AG09319 (cell line): ENCODE results near the gene IFT172.
A peak's percentile ranks its signal among the peaks of the same experiment; 100 is the strongest.

Source experiments
- DNase-seq: peaks from one replicate; pipeline ENCODE4 v3.0.0-alpha.2; 2010; ENCODE audit warnings: low read depth; ENCODE audit errors: extremely low read depth
- CTCF ChIP-seq: IDR thresholded peaks from 2 replicates; pipeline ENCODE4 v1.5.1; 2011; ENCODE audit warnings: low read depth, mild to moderate bottlenecking, inconsistent platforms, low read length, moderate library complexity

The IFT172 gene

GRCh38 chr2:27497288-27497627 lies 7.7 kb upstream of the IFT172 start:
- no peak for DNase-seq
- no peak for TF ChIP-seq CTCF

- TF ChIP-seq CTCF = no peak
- no peak for DNase-seq
These were observed 7.1 kb upstream of the IFT172 start, which contains the start of gene GCKR for GRCh38 chr2:27496357-27497287. Gene GCKR, plus strand, starts transcription at chr2:27496839. Its CDS starts 66 bp downstream, at chr2:27496905.

- TF ChIP-seq CTCF = no peak
- no peak for DNase-seq
These were observed 6.4 kb upstream of the IFT172 start for GRCh38 chr2:27495840-27496356.

GRCh38 chr2:27494944-27495554 lies 5.5 kb upstream of the IFT172 start, which contains the start of gene FNDC4:
Gene FNDC4, minus strand, starts transcription at chr2:27495200. Its CDS starts 521 bp downstream, at chr2:27494679.
- no peak for TF ChIP-seq CTCF
- no peak for DNase-seq

DNA sequence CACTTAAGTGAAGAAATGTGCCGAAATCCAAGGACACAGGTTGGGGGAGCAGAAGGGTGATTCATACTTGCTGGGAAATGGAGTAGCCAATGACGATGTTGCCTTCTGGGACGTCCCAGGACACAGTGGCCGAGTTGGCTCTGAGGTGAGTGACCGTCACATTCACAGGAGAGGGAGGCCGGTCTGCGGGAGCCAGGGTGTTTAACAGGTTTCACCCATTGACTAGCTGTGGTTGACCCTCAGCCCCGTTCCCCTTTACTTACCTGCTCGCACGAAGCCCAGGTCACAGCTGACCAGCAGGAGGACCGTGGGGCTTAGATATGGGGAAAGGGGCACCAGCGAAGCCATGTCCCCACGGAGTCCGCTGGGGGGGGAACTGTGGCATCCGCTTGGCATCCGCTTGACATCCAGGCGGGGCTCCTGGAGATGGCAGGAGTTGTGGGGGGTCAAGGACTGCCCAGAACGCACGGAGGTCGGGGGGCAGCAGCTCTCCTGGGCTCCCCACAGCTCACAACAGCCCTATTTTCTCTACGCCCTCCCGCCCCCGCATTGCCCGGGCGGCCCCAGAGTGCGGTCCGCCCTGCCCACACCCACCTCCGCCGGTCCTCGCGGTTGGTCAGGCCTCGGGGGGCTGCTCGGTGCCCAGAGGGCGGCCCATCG lies 4.9 kb upstream of the IFT172 start:
- peak; percentile 23 for DNase-seq
- no peak; the same call in 1 of the 2 replicates for TF ChIP-seq CTCF

DNA sequence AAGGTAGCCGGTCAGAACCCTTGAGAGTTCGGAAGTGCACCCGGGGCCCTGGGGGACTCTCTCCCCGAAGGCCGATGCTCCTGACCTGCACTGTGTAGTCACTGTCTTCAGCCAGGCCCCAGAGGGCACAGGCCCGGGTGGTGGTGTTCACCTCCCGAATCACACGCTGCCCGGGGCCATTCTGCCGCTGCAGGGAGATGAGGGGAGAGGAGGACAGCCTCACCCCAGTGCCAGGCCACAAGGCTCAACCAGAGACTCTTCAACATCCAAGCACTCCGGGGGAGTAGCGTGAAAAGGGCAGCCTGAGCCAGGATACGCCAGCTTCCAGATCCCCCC lies 4.4 kb upstream of the IFT172 start:
- TF ChIP-seq CTCF = no peak

DNA sequence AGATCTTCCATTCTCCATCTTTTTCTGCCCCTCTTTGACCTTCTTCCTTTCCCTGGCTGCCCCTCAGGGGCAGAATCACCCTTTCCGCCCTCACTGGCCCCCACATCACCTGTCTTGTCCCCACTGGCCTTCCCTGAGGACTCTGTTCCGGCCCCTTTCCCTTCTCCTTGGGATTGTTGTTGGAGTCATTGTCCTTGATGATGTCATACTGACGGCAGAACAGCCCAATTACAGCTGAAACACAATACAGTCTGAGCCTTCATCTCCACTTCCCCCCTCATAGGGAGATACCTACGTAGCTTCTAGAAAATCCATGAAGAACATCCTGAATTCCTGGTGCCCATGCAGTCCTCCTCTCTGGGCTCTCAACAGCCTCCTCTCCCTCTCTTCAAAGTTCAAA lies 3.0 kb upstream of the IFT172 start:
- no peak for DNase-seq
- TF ChIP-seq CTCF = no peak

More for the DNA sequence above, 4.4 kb upstream of the IFT172 start:
- no peak for DNase-seq
